ENCODE measurements around the gene TARS3.

DNA sequence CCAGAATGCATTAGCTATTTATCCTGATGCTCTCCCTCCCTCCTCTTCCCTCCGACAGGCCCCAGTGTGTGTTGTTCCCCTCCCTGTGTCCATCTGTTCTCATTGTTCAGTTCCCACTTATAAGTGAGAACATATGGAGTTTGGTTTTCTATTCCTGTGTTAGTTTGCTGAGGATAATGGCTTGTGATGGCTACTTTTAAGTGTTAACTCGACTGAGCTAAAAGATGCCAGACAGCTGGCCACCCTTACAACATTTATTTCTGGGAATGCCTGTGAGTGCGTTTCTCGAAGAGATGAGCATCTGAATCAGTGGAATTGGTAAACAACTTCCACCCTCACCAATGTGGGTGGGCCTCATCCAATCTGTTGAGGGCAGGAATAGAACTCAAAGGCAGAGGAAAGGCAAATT is 47.3 kb downstream of the TARS3 start:
- TF ChIP-seq, protein P1, sequence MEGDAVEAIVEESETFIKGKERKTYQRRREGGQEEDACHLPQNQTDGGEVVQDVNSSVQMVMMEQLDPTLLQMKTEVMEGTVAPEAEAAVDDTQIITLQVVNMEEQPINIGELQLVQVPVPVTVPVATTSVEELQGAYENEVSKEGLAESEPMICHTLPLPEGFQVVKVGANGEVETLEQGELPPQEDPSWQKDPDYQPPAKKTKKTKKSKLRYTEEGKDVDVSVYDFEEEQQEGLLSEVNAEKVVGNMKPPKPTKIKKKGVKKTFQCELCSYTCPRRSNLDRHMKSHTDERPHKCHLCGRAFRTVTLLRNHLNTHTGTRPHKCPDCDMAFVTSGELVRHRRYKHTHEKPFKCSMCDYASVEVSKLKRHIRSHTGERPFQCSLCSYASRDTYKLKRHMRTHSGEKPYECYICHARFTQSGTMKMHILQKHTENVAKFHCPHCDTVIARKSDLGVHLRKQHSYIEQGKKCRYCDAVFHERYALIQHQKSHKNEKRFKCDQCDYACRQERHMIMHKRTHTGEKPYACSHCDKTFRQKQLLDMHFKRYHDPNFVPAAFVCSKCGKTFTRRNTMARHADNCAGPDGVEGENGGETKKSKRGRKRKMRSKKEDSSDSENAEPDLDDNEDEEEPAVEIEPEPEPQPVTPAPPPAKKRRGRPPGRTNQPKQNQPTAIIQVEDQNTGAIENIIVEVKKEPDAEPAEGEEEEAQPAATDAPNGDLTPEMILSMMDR (IDR thresholded peaks at IDR 0.05) = no peak
- TF ChIP-seq POLR2A (IDR thresholded peaks at IDR 0.05) = no peak

Measured in Peyer's patch (tissue), 4 donors.